ENCODE measurements around the gene RIPK4. TPM values are rescaled to one million over a fixed set of nuclear protein-coding genes. Genes with fewer than 3 reads are reported as not detected.

Gene RIPK4
- total and polyA plus RNA-seq, 12 donors = 0.04 to 0.18 (median 0.14) TPM; not detected in 5

DNA sequence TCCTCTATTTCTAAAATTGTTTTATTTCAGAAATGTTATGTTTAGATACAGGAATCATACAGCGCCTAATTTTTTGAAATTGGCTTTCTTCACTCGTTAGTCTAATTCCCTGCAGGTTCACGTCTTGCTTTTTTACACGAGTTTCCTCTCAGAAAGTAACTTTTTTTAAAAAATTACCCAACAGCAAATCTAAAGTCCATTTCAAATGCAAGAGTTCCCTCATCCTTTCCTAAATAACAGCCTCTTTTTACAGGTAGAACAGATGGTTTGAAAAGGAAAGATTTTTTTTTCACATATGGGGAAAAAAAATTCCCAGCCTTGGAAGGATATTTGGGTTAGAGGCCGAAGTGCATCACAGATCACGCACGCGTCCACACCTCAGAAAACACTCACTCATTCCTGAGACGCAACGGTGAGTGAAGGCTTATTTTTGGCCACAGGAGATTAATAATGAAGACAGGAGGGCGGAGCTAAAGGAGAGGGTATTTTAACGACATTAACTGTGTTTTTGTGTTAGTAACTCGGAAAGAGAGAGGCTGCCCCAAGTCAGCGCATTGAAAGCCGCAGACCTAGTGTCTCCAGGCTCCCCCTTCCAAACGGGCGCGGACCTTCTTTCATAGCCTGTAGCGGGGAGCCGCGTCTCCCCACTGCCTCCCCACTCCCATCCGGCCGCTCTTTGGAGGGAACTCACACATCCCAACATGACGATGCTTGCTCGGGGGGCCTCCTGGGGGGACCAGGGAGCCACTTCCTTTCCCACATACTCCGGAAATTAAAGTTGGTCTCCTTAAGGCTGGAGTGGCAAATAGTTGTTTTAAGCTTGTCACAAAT, 969 bp upstream of the RIPK4 start:
- Histone ChIP-seq H3K4me1 (replicated peaks in 1 of 2) (peaks cover 0 to 21% of the 10 kb centered on the region in 2 donors), H3K27me3 (peaks cover 68% of the 10 kb centered on the region), H3K4me3 (no peak overlapping the region), H3K27ac (no peak overlapping the region), H3K36me3 (replicated peaks in 1 of 2) (no peaks in the 10 kb centered on the region), H3K9me3 (replicated peaks in 1 of 3) (no peaks in the 10 kb centered on the region)
- WGBS, 4 donors = 8 to 11% (median 10%) methylated on average over 21 to 26 of the region's 26 CpGs
- no peak for TF ChIP-seq POLR2A (IDR thresholded peaks at IDR 0.05)
- no peak for TF ChIP-seq CTCF (IDR thresholded peaks at IDR 0.05)
- intact Hi-C loops (cut with DNase I) = no loop called here
- no peak for DNase-seq

DNA sequence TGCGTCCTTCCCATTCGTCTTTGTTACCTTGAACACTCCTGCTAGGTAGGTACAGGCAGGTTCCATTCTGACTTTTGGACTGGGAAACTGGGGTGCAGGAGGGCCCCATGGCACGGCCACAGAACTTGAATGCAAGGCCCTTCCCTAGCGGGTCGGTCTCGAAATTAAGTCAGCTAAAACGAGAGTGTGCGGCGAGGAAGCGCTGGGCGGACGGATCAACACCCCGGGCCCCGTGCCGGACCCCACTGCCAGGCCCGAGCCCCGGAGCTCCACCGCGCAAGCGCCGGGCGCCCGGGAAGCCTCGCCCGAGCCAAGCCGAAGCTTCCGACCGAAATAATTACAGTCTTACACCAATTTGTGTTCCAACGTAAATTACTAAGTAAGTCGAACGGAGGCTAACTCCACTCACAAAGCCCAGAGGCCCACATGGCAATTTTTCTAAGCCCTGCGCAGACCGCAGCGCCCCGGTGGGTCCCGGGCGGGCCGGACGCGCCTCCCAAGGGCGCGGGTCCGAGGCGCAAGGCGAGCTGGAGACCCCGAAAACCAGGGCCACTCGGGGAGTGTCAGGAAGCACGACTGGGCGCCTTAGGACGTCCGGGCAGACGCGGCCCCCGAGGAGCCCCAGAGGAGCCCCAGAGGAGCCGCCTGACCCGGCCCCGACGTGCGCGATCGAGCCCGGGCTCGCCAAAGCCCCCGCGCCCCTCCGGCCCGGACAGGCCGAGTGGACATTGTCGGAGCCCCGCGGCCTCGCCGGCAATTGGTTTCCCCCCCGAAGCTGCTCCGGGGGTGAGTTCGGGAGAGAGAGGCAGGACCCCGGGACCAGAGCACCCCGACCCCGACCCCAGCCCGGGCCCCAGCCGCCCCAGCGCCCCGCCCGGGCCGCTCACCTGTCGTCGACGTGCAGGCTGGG, 624 bp downstream of the RIPK4 start:
- no peak for DNase-seq
- Histone ChIP-seq H3K27ac (no peak overlapping the region), H3K4me1 (replicated peaks in 1 of 2) (peaks cover 0 to 21% of the 10 kb centered on the region in 2 donors)

DNA sequence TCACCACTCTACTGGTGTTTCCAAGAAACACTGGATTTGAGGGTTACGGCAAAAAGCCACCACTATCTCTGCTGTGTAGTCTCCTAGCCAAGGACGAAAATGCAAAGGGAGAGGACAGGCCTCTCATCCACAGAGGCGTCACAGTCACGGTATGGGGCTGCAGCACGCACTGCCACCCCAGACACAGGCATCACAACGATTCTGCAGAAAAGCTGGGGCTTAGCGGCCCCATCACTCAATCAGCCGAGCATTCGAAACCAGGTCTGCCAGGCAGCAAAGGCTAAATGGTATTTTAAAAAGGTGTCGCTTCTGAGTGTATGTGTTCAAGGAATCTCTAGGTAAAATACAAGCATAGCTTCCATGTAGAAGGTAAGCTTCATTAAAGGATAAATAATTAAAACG, 1.4 kb downstream of the RIPK4 start:
- no peak for DNase-seq
- WGBS, 4 donors = 75 to 80% (median 76%) methylated on average over 7 to 11 of the region's 11 CpGs
- Histone ChIP-seq H3K4me3 (no peak overlapping the region), H3K9me3 (replicated peaks in 1 of 3) (no peaks in the 10 kb centered on the region), H3K27ac (no peak overlapping the region), H3K4me1 (replicated peaks in 1 of 2) (peaks cover 0 to 21% of the 10 kb centered on the region in 2 donors), H3K36me3 (replicated peaks in 1 of 2) (no peaks in the 10 kb centered on the region), H3K27me3 (peaks cover 83% of the 10 kb centered on the region)
- no peak for TF ChIP-seq CTCF (IDR thresholded peaks at IDR 0.05)
- no peak for TF ChIP-seq POLR2A (IDR thresholded peaks at IDR 0.05)
- intact Hi-C loops (cut with DNase I) = no loop called here

More for the DNA sequence above, 624 bp downstream of the RIPK4 start:
- Histone ChIP-seq H3K27me3 (peaks cover 82% of the 10 kb centered on the region), H3K9me3 (replicated peaks in 1 of 3) (no peaks in the 10 kb centered on the region), H3K4me3 (peak overlapping the region in 1 of 4 donors; percentile 17), H3K36me3 (replicated peaks in 1 of 2) (no peaks in the 10 kb centered on the region)
- WGBS, 4 donors = 11 to 18% (median 14%) methylated on average over 20 to 88 of the region's 88 CpGs
- TF ChIP-seq CTCF (IDR thresholded peaks at IDR 0.05) (no peak), POLR2A (IDR thresholded peaks at IDR 0.05) (no peak)
- intact Hi-C loops (cut with DNase I) = no loop called here
